Endothelial cell of umbilical vein (primary cell): ENCODE data around the gene APBA2. TPM values are rescaled to one million over a fixed set of nuclear protein-coding genes. Genes with fewer than 3 reads are reported as not detected.

ENCODE experiments used
- BruUV-seq: library from RNA; stranded (reverse); fragments of 400-500 nt; replicated peaks from 2 replicates; lab custom pipeline; 2021; lab: Mats Ljungman, UMichigan
- CTCF ChIA-PET: fragments of 300-600, 350-600 bp; sonication (Branson Sonifier 250); formaldehyde crosslinking; loops from one replicate; lab custom pipeline; 2021; ENCODE audit warnings: antibody characterized with exemption, inconsistent platforms; lab: Charles Lee
- POLR2A ChIA-PET: fragments of 300-600, 350-600 bp; sonication (Branson Sonifier 250); formaldehyde crosslinking; loops from one replicate; lab custom pipeline; 2021; ENCODE audit warnings: antibody characterized with exemption, inconsistent platforms; lab: Charles Lee
- DNase-seq: peaks from one replicate; pipeline ENCODE4 v3.0.0-alpha.2; 2011; ENCODE audit warnings: low read depth, low spot score
- FAIRE-seq: peaks from 2 replicates; lab custom pipeline; 2011; peaks lifted over from hg19 to GRCh38; lab: Jason Lieb, UNC
- H2AFZ ChIP-seq: 2 replicates; pipeline ENCODE4 v1.6.0; 2012; ENCODE audit warnings: low read depth, low read length, control low read depth, inconsistent platforms
- H3K27ac ChIP-seq: 2 replicates; pipeline ENCODE4 v1.5.1; 2011; ENCODE audit warnings: low read depth, mild to moderate bottlenecking, control low read depth, low read length, moderate library complexity; ENCODE audit not compliant: insufficient read depth
- H3K27me3 ChIP-seq, 2 experiments: 2 replicates each; pipeline versions ENCODE4 v1.6.0 to v1.6.1; 2011; ENCODE audit warnings: low read length in 2 of 2, mixed read lengths in 1 of 2; ENCODE audit not compliant: control insufficient read depth in 2 of 2, insufficient read depth in 2 of 2
- H3K36me3 ChIP-seq, 2 experiments: 2 replicates in 1 of 2; 3 replicates in 1 of 2; pipeline ENCODE4 v1.5.1; 2011; ENCODE audit warnings: low read length in 2 of 2, mild to moderate bottlenecking in 1 of 2, moderate library complexity in 1 of 2; ENCODE audit not compliant: control insufficient read depth in 2 of 2, insufficient read depth in 2 of 2; ENCODE audit errors: extremely low read depth in 1 of 2
- H3K4me1 ChIP-seq: 3 replicates; pipeline ENCODE4 v1.5.1; 2011; ENCODE audit warnings: mild to moderate bottlenecking, low read length; ENCODE audit not compliant: control insufficient read depth, insufficient read depth; ENCODE audit errors: extremely low read depth
- H3K4me2 ChIP-seq: 2 replicates; pipeline ENCODE4 v1.6.1; 2011; ENCODE audit warnings: low read length, control low read depth, mixed read lengths; ENCODE audit not compliant: insufficient read depth
- H3K4me3 ChIP-seq, 3 experiments: fragments of 200-600 bp in 1 of 3; sonication (generic), shearing (Covaris generic) in 1 of 3; replicated peaks in 1 of 3; 2 replicates each; pipeline ENCODE4 v1.5.1; 2011 to 2016; ENCODE audit warnings: control low read depth in 3 of 3, low read length in 3 of 3, mild to moderate bottlenecking in 2 of 3, inconsistent platforms in 1 of 3, low read depth in 1 of 3, moderate library complexity in 1 of 3; ENCODE audit not compliant: insufficient read depth in 1 of 3
- H3K79me2 ChIP-seq: 2 replicates; pipeline ENCODE4 v1.6.0; 2012; ENCODE audit warnings: low read length, inconsistent platforms; ENCODE audit not compliant: control insufficient read depth, insufficient read depth
- H3K9ac ChIP-seq: replicated peaks from 2 replicates; pipeline ENCODE3; 2011; ENCODE audit warnings: low read length, control low read depth; ENCODE audit not compliant: insufficient read depth; ENCODE audit errors: extremely low read depth
- H3K9me1 ChIP-seq: replicated peaks from 3 replicates; pipeline ENCODE4 v1.6.0; 2011; ENCODE audit warnings: mild to moderate bottlenecking, low read length; ENCODE audit not compliant: control insufficient read depth, insufficient read depth; ENCODE audit errors: extremely low read depth
- H3K9me3 ChIP-seq: replicated peaks from 2 replicates; pipeline ENCODE4 v1.5.1; 2012; ENCODE audit warnings: low read length, inconsistent platforms; ENCODE audit not compliant: control insufficient read depth, insufficient read depth
- H4K20me1 ChIP-seq: replicated peaks from 2 replicates; pipeline ENCODE3; 2011; ENCODE audit warnings: mild to moderate bottlenecking, low read length; ENCODE audit not compliant: control insufficient read depth, insufficient read depth; ENCODE audit errors: extremely low read depth
- EZH2 ChIP-seq: IDR thresholded peaks from 2 replicates; pipeline ENCODE4 v1.6.1; 2012; ENCODE audit warnings: borderline replicate concordance, low read depth, mild to moderate bottlenecking, moderate library complexity, low read length, inconsistent platforms; ENCODE audit not compliant: severe bottlenecking
- FOS ChIP-seq: IDR thresholded peaks from 2 replicates; pipeline ENCODE4 v1.6.1; 2011; ENCODE audit warnings: mild to moderate bottlenecking, low read length, moderate library complexity, borderline replicate concordance; ENCODE audit not compliant: insufficient read depth
- GATA2 ChIP-seq: IDR thresholded peaks from 2 replicates; pipeline ENCODE4 v1.7.0; 2011; ENCODE audit warnings: low read depth, mild to moderate bottlenecking, moderate library complexity, mixed read lengths, low read length; ENCODE audit not compliant: insufficient read length, insufficient read depth
- JUN ChIP-seq: IDR thresholded peaks from 2 replicates; pipeline ENCODE4 v1.6.1; 2011; ENCODE audit warnings: borderline replicate concordance, low read depth; ENCODE audit not compliant: insufficient read length, insufficient read depth
- MYC ChIP-seq: IDR thresholded peaks from one replicate; pipeline ENCODE4 v1.6.1; 2011; ENCODE audit warnings: mild to moderate bottlenecking, low read depth, low read length
- POLR2A ChIP-seq: IDR thresholded peaks from 2 replicates; pipeline ENCODE4 v1.6.1; 2012; ENCODE audit warnings: low read depth, mild to moderate bottlenecking, control low read depth, low read length
- POLR2AphosphoS5 ChIP-seq: IDR thresholded peaks from 2 replicates; pipeline ENCODE4 v1.6.1; 2012; ENCODE audit warnings: low read depth, mild to moderate bottlenecking, control low read depth, low read length, moderate library complexity; ENCODE audit not compliant: insufficient read depth
- dilution Hi-C: fragments of 300-500 bp; cut with MboI; formaldehyde crosslinking; loops from one replicate; pipeline ENCODE4 v1.15.0; 2019; ENCODE audit warnings: low sequenced_read_pairs; ENCODE audit not compliant: extremely low pct_ligation_motif_present
- intact Hi-C: fragments of 100-400 bp; cut with micrococcal nuclease; formaldehyde crosslinking; loops from one replicate; pipeline ENCODE4 v1.10.0; 2022
- polyA plus RNA-seq, 4 experiments: library from polyadenylated mRNA; depleted of rRNA in 3 of 4; stranded (reverse) in 3 of 4; unstranded in 1 of 4; fragments of >200 nt; gene quantifications; 2 replicates each; pipeline versions ENCODE4 v1.2.1 to v1.2.3, GENCODE V29; 2011 to 2012; ENCODE audit warnings: missing spikeins in 1 of 4
- total RNA-seq: library from RNA; stranded (reverse); gene quantifications from 2 replicates; pipeline ENCODE4 v1.2.3, GENCODE V29; 2021
- TF ChIP-seq, protein P1 (sequence below): IDR thresholded peaks from 2 replicates; pipeline ENCODE4 v1.6.1; 2011; ENCODE audit not compliant: insufficient read depth, insufficient read length
- TF ChIP-seq, protein P2 (sequence below), 2 donors: IDR thresholded peaks; 1 replicate in 1 of 2; 2 replicates in 1 of 2; pipeline ENCODE4 v1.5.1; 2011; ENCODE audit warnings: low read length in 2 of 2, mild to moderate bottlenecking in 2 of 2, moderate library complexity in 2 of 2, control low read depth in 1 of 2, inconsistent platforms in 1 of 2, low read depth in 1 of 2; ENCODE audit not compliant: insufficient read depth in 1 of 2; ENCODE audit errors: extremely low read depth in 1 of 2

Gene APBA2
- total and polyA plus RNA-seq, 2 donors (not counting 3 experiments of a cell fraction or from before 2014, with no cell fraction given) = 5.7 to 11.1 TPM

- intact Hi-C loops = no loop called here
- Histone ChIP-seq H3K27ac (no peak overlapping the region), H3K9ac (no peak overlapping the region), H3K79me2 (no peaks in the 10 kb centered on the region), H4K20me1 (no peaks in the 10 kb centered on the region), H3K36me3 (no peaks in the 10 kb centered on the region), H3K9me3 (no peaks in the 10 kb centered on the region), H3K4me1 (peaks cover 4% of the 10 kb centered on the region), H3K4me3 (no peak overlapping the region), H3K27me3 (peaks cover 0 to 2% of the 10 kb centered on the region in 2 experiments), H3K4me2 (no peak overlapping the region), H2AFZ (no peak overlapping the region), H3K9me1 (no peaks in the 10 kb centered on the region)
- FAIRE-seq = no peak
- DNase-seq = no peak
- BruUV-seq = no TSS peak
- POLR2A ChIA-PET = no interaction called here
- TF ChIP-seq JUN (no peak), EZH2 (no peak), POLR2AphosphoS5 (no peak), GATA2 (no peak), MYC (no peak), FOS (no peak), POLR2A (no peak)
- TF ChIP-seq, protein P1, sequence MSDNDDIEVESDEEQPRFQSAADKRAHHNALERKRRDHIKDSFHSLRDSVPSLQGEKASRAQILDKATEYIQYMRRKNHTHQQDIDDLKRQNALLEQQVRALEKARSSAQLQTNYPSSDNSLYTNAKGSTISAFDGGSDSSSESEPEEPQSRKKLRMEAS = no peak
- TF ChIP-seq, protein P2, sequence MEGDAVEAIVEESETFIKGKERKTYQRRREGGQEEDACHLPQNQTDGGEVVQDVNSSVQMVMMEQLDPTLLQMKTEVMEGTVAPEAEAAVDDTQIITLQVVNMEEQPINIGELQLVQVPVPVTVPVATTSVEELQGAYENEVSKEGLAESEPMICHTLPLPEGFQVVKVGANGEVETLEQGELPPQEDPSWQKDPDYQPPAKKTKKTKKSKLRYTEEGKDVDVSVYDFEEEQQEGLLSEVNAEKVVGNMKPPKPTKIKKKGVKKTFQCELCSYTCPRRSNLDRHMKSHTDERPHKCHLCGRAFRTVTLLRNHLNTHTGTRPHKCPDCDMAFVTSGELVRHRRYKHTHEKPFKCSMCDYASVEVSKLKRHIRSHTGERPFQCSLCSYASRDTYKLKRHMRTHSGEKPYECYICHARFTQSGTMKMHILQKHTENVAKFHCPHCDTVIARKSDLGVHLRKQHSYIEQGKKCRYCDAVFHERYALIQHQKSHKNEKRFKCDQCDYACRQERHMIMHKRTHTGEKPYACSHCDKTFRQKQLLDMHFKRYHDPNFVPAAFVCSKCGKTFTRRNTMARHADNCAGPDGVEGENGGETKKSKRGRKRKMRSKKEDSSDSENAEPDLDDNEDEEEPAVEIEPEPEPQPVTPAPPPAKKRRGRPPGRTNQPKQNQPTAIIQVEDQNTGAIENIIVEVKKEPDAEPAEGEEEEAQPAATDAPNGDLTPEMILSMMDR (IDR thresholded peaks at IDR 0.05; ENCODE audit: extremely low read depth in 1 of 2, insufficient read depth in 1 of 2, low read depth in 1 of 2, low read length in 2 of 2) = no peak
- CTCF ChIA-PET = no interaction called here
- dilution Hi-C loops = no loop called here
Observed at GRCh38 chr15:28888900-28889299, 3.1 kb downstream of the APBA2 start.
